Measurements from ENCODE around the gene LUZP1. TPM values are rescaled to one million over a fixed set of nuclear protein-coding genes. Genes with fewer than 3 reads are reported as not detected.

LUZP1 gene
- total and polyA plus RNA-seq, 2 experiments from 2014 or later, result 23.3 to 27.6 TPM

DNA sequence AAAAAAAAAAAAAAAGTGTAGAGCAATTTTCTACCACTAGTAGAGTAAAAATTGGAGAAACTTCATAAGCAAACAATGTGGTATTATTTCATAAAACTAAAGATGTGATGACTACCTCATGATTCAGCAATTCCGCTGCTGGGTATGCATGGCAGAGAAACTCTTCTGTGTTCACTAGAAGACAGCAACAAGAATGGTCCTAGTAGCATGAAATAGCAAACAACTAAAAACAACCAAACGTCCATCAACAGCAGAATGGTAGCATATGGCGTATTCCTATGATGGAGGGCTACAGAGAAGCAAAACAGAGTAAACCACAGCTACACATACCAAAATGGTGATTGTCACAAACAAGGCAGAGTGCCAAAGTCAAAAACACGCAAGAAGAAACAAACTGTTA, 29.7 kb upstream of the LUZP1 start:
- H3K79me2 ChIP-seq, result no peaks in the 10 kb centered on the region
- H3K27me3 ChIP-seq, result no peaks in the 10 kb centered on the region
- no peak for DNase-seq (ENCODE audit: low spot score)
- no peak overlapping the region for H3K4me3 ChIP-seq
- H3K9me3 ChIP-seq (ENCODE audit: low read depth), result no peaks in the 10 kb centered on the region
- 83% methylated on average over 4 of the region's 4 CpGs for WGBS (ENCODE audit: low lambda C conversion rate, missing lambda C conversion rate)
- H3K4me2 ChIP-seq, result no peak overlapping the region
- no peak overlapping the region for H3K27ac ChIP-seq
- TF ChIP-seq, protein P1, sequence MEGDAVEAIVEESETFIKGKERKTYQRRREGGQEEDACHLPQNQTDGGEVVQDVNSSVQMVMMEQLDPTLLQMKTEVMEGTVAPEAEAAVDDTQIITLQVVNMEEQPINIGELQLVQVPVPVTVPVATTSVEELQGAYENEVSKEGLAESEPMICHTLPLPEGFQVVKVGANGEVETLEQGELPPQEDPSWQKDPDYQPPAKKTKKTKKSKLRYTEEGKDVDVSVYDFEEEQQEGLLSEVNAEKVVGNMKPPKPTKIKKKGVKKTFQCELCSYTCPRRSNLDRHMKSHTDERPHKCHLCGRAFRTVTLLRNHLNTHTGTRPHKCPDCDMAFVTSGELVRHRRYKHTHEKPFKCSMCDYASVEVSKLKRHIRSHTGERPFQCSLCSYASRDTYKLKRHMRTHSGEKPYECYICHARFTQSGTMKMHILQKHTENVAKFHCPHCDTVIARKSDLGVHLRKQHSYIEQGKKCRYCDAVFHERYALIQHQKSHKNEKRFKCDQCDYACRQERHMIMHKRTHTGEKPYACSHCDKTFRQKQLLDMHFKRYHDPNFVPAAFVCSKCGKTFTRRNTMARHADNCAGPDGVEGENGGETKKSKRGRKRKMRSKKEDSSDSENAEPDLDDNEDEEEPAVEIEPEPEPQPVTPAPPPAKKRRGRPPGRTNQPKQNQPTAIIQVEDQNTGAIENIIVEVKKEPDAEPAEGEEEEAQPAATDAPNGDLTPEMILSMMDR (IDR thresholded peaks at IDR 0.05; ENCODE audit: poor library complexity), result no peak
- TF ChIP-seq EZH2phosphoT487 (IDR thresholded peaks at IDR 0.05; ENCODE audit: low read depth, severe bottlenecking, unreplicated experiment) (no peak), EZH2 (IDR thresholded peaks at IDR 0.05; ENCODE audit: borderline replicate concordance) (no peak)
- peaks cover 7% of the 10 kb centered on the region for H3K4me1 ChIP-seq (ENCODE audit: insufficient read depth)
- H4K20me1 ChIP-seq (ENCODE audit: insufficient read depth, poor library complexity, severe bottlenecking), result no peaks in the 10 kb centered on the region
- H2AFZ ChIP-seq, result no peak overlapping the region
- no peaks in the 10 kb centered on the region for H3K36me3 ChIP-seq (replicated peaks; ENCODE audit: insufficient read depth, low read depth)
- H3K9me2 ChIP-seq (replicated peaks; ENCODE audit: insufficient read depth), result no peaks in the 10 kb centered on the region

DNA sequence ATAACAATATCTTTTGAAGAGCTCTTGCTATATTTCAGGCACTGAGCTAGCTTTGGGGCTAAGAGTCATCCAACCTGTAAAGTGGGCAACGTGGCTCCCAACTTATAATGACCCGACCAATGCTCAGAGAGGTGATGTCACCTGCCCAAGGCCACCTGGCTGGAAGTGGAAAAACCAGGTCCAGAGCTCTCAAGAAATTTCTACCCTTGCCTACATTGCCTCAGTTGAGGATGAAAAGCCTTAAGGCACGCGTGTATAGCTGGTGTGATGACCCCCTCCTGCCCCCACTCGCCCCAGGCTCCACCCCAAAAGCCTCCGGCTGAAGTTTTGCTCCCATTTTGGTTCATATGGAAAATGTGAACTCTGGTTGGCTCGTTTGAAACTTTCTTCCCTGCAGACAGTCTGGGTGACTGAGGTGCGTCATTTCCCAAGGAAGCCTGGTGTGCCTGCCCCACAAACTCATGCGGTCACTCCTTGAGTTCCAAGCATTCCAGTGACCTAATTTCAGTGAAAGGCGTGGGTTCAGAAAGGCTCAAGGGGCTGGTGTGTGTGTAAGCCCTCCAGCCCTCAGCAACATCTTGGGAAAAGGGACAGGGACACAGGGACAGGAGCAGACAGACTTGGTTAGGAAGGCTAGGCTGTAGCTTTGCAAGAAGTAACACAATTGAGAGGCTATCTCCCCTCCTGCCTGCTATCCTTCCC, 28.1 kb upstream of the LUZP1 start:
- H3K27ac ChIP-seq, result peak overlapping the region; percentile 48
- no peaks in the 10 kb centered on the region for H3K9me2 ChIP-seq (replicated peaks; ENCODE audit: insufficient read depth)
- WGBS (ENCODE audit: low lambda C conversion rate, missing lambda C conversion rate), result 67% methylated on average over 10 of the region's 10 CpGs
- DNase-seq (ENCODE audit: low spot score), result peak; percentile 40
- H3K36me3 ChIP-seq (replicated peaks; ENCODE audit: insufficient read depth, low read depth), result no peaks in the 10 kb centered on the region
- no peaks in the 10 kb centered on the region for H4K20me1 ChIP-seq (ENCODE audit: insufficient read depth, poor library complexity, severe bottlenecking)
- H2AFZ ChIP-seq, result no peak overlapping the region
- H3K9me3 ChIP-seq (ENCODE audit: low read depth), result no peaks in the 10 kb centered on the region
- no peaks in the 10 kb centered on the region for H3K79me2 ChIP-seq
- H3K4me3 ChIP-seq, result no peak overlapping the region
- no peaks in the 10 kb centered on the region for H3K27me3 ChIP-seq
- TF ChIP-seq EZH2 (IDR thresholded peaks at IDR 0.05; ENCODE audit: borderline replicate concordance) (no peak), EZH2phosphoT487 (IDR thresholded peaks at IDR 0.05; ENCODE audit: low read depth, severe bottlenecking, unreplicated experiment) (no peak)
- TF ChIP-seq, protein P1 (IDR thresholded peaks at IDR 0.05; ENCODE audit: poor library complexity), result no peak
- H3K4me2 ChIP-seq, result no peak overlapping the region
- peaks cover 7% of the 10 kb centered on the region for H3K4me1 ChIP-seq (ENCODE audit: insufficient read depth)

- WGBS (ENCODE audit: low lambda C conversion rate, missing lambda C conversion rate), result 58% methylated on average over 11 of the region's 11 CpGs
- Histone ChIP-seq H3K4me1 (ENCODE audit: insufficient read depth) (peaks cover 7% of the 10 kb centered on the region), H3K9me2 (replicated peaks; ENCODE audit: insufficient read depth) (no peaks in the 10 kb centered on the region), H3K79me2 (no peaks in the 10 kb centered on the region), H3K27me3 (no peaks in the 10 kb centered on the region), H3K36me3 (replicated peaks; ENCODE audit: insufficient read depth, low read depth) (no peaks in the 10 kb centered on the region), H3K9me3 (ENCODE audit: low read depth) (no peaks in the 10 kb centered on the region), H3K27ac (peak overlapping the region; percentile 4), H3K4me2 (no peak overlapping the region), H3K4me3 (no peak overlapping the region), H2AFZ (no peak overlapping the region), H4K20me1 (ENCODE audit: insufficient read depth, poor library complexity, severe bottlenecking) (no peaks in the 10 kb centered on the region)
- no peak for DNase-seq (ENCODE audit: low spot score)
- TF ChIP-seq, protein P1 (IDR thresholded peaks at IDR 0.05; ENCODE audit: poor library complexity), result no peak
- TF ChIP-seq EZH2phosphoT487 (IDR thresholded peaks at IDR 0.05; ENCODE audit: low read depth, severe bottlenecking, unreplicated experiment), result no peak
- no peak for TF ChIP-seq EZH2 (IDR thresholded peaks at IDR 0.05; ENCODE audit: borderline replicate concordance)
Observed at GRCh38 chr1:23194119-23194984, 25.7 kb upstream of the LUZP1 start.
